ENCODE data around the gene MBTD1. TPM values are rescaled to one million over a fixed set of nuclear protein-coding genes. Genes with fewer than 3 reads are reported as not detected.

MBTD1 gene
- total and polyA plus RNA-seq, 9 of the 15 experiments (the other 6 are each of a cell fraction or from before 2014, with no cell fraction given) = 2.1 to 26.3 (median 13.3) TPM

DNA sequence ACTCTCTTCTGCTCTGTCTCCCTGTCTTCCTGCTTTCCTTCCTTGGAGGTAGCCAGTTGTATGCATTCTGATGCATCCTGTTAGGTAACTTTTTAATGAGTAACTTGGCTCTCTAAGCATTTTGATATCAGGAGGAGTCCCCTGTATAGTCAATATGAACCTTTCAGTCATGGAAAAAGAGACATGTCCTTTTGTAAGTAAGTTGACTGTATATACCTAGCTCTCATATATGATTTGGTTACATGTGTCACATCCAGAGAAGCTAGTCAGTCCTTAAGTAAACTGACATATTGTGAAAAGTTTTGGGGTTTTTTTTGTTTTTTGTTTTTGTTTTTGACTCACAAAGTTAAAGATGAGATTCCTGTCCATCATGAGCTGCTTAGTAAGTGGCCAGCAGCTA lies 19.3 kb upstream of the MBTD1 start (continued):
- TF ChIP-seq RFX1 (IDR thresholded peaks at IDR 0.05) (no peak), NRF1 (conservative IDR thresholded peaks at IDR 0.05 in 1 of 2, IDR thresholded peaks at IDR 0.05 in 1 of 2) (no peak)

DNA sequence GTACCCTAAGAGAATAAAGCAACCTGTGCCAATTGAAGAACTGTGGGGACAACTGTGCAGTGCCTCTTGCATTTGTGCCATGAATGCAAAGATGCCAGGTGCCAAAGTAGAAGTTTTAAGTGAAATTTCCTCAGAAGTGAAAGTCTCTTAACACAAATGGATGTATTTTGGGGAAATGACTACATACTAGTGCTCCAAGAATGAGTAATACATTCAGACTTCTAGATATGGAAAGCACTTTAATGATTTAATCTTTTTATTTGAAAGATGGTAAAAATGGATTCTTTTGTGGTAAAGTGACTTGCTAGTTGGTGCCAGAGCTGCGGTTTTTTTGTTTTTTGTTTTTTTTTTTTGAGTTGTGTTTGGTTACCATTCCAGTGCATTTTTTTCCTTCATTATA lies 15.5 kb upstream of the MBTD1 start:
- WGBS (ENCODE audit: insufficient coverage, low coverage, missing lambda C conversion rate) = 88% methylated on average over 1 of the region's 1 CpG
- H3K9me1 ChIP-seq (ENCODE audit: control insufficient read depth, insufficient read depth, low read length) = no peaks in the 10 kb centered on the region
- no TSS peak for BruUV-seq (replicated peaks)
- H3K27me3 ChIP-seq (ENCODE audit: control insufficient read depth in 2 of 2, insufficient read depth in 2 of 2, low read length in 2 of 2) = no peaks in the 10 kb centered on the region
- H3K79me2 ChIP-seq (ENCODE audit: control insufficient read depth, insufficient read depth, low read length) = peaks cover 21% of the 10 kb centered on the region; the same call in 2 of the 3 replicates
- ChIA-PET CTCF (ENCODE audit: low intra/inter-chr PET ratio) (no interaction called here), POLR2A (no interaction called here)
- no peak overlapping the region for H3K9ac ChIP-seq (ENCODE audit: insufficient read depth in 1 of 2, low read depth in 2 of 2, low read length in 2 of 2)
- H4K20me1 ChIP-seq (replicated peaks; ENCODE audit: control insufficient read depth, insufficient read depth, low read length) = no peaks in the 10 kb centered on the region
- H3K36me3 ChIP-seq (ENCODE audit: control insufficient read depth, insufficient read depth, low read length) = peaks cover 95% of the 10 kb centered on the region
- H3K9me3 ChIP-seq (replicated peaks; ENCODE audit: control insufficient read depth, insufficient read depth, low read depth, low read length) = no peaks in the 10 kb centered on the region
- no peaks in the 10 kb centered on the region; a peak in 1 of 5 replicates for H3K4me1 ChIP-seq (replicated peaks in 1 of 2; ENCODE audit: control insufficient read depth in 2 of 2, insufficient read depth in 2 of 2, low read length in 2 of 2)
- DNase-seq (ENCODE audit: extremely low read depth in 1 of 4, low spot score in 3 of 4) (no peak), FAIRE-seq (no peak), ATAC-seq (no peak)
- in situ Hi-C loops (cut with MboI) (no loop called here), intact Hi-C loops (cut with micrococcal nuclease) (no loop called here)
- no peak overlapping the region for H3K27ac ChIP-seq (ENCODE audit: extremely low read depth, low read depth, low read length)
- H2AFZ ChIP-seq (ENCODE audit: low read depth, low read length) = no peak overlapping the region
- H3K4me2 ChIP-seq (ENCODE audit: insufficient read depth, low read length) = no peak overlapping the region
- no peak overlapping the region for H3K4me3 ChIP-seq
- TF ChIP-seq, protein P1, sequence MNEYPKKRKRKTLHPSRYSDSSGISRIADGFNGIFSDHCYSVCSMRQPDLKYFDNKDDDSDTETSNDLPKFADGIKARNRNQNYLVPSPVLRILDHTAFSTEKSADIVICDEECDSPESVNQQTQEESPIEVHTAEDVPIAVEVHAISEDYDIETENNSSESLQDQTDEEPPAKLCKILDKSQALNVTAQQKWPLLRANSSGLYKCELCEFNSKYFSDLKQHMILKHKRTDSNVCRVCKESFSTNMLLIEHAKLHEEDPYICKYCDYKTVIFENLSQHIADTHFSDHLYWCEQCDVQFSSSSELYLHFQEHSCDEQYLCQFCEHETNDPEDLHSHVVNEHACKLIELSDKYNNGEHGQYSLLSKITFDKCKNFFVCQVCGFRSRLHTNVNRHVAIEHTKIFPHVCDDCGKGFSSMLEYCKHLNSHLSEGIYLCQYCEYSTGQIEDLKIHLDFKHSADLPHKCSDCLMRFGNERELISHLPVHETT (CRISPR knock-in tag; conservative IDR thresholded peaks at IDR 0.05 in 1 of 2, IDR thresholded peaks at IDR 0.05 in 1 of 2) = no peak
- TF ChIP-seq, protein P2, sequence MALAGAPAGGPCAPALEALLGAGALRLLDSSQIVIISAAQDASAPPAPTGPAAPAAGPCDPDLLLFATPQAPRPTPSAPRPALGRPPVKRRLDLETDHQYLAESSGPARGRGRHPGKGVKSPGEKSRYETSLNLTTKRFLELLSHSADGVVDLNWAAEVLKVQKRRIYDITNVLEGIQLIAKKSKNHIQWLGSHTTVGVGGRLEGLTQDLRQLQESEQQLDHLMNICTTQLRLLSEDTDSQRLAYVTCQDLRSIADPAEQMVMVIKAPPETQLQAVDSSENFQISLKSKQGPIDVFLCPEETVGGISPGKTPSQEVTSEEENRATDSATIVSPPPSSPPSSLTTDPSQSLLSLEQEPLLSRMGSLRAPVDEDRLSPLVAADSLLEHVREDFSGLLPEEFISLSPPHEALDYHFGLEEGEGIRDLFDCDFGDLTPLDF (CRISPR knock-in tag; IDR thresholded peaks at IDR 0.05) = no peak
- TF ChIP-seq ZFP30 (CRISPR knock-in tag; IDR thresholded peaks at IDR 0.05; ENCODE audit: borderline replicate concordance) (no peak), CHD1 (IDR thresholded peaks at IDR 0.05; ENCODE audit: low read length) (no peak), IFI16 (CRISPR knock-in tag; IDR thresholded peaks at IDR 0.05) (no peak), ZBED1 (IDR thresholded peaks at IDR 0.05) (no peak), POLR3A (IDR thresholded peaks at IDR 0.05; ENCODE audit: borderline replicate concordance, extremely low read depth, insufficient read depth, insufficient read length) (no peak), STAT5B (CRISPR knock-in tag; IDR thresholded peaks at IDR 0.05) (no peak), ETV6 (IDR thresholded peaks at IDR 0.05; ENCODE audit: borderline replicate concordance in 1 of 2, low read depth in 2 of 2, low read length in 1 of 2) (no peak), ETV6 (CRISPR knock-in tag; IDR thresholded peaks at IDR 0.05; ENCODE audit: borderline replicate concordance) (no peak), NCOA1 (IDR thresholded peaks at IDR 0.05; ENCODE audit: low read depth) (no peak), CEBPB (tag; IDR thresholded peaks at IDR 0.05) (no peak), PTTG1 (tag; IDR thresholded peaks at IDR 0.05; ENCODE audit: low read depth) (no peak)
- TF ChIP-seq, protein P3, sequence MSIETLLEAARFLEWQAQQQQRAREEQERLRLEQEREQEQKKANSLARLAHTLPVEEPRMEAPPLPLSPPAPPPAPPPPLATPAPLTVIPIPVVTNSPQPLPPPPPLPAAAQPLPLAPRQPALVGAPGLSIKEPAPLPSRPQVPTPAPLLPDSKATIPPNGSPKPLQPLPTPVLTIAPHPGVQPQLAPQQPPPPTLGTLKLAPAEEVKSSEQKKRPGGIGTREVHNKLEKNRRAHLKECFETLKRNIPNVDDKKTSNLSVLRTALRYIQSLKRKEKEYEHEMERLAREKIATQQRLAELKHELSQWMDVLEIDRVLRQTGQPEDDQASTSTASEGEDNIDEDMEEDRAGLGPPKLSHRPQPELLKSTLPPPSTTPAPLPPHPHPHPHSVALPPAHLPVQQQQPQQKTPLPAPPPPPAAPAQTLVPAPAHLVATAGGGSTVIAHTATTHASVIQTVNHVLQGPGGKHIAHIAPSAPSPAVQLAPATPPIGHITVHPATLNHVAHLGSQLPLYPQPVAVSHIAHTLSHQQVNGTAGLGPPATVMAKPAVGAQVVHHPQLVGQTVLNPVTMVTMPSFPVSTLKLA (conservative IDR thresholded peaks at IDR 0.05) = no peak
